Activated T-helper 17 cell treated with anti-CD3 and anti-CD28 coated beads, Interleukin-2, amount 50 U/mL, for 72 hours (primary cell): ENCODE measurements around the gene UBASH3A. TPM values are rescaled to one million over a fixed set of nuclear protein-coding genes. Genes with fewer than 3 reads are reported as not detected.

Experiments
- ATAC-seq: fragments of 150-1000 bp; cut with Tn5 transposase; replicated peaks from 2 replicates; pipeline ENCODE4 v1.10.0; 2021; ENCODE audit warnings: mild to moderate bottlenecking, moderate library complexity
- H3K27ac Mint-ChIP-seq: one replicate; pipeline ENCODE4 v1.8.0; 2022; ENCODE audit warnings: mixed read lengths
- H3K27me3 Mint-ChIP-seq: one replicate; pipeline ENCODE4 v1.8.0; 2022; ENCODE audit warnings: mixed read lengths
- H3K36me3 Mint-ChIP-seq: one replicate; pipeline ENCODE4 v1.8.0; 2022; ENCODE audit warnings: low read depth, mild to moderate bottlenecking, mixed read lengths
- H3K4me1 Mint-ChIP-seq: one replicate; pipeline ENCODE4 v1.8.0; 2022; ENCODE audit warnings: mixed read lengths
- H3K4me3 Mint-ChIP-seq: one replicate; pipeline ENCODE4 v1.8.0; 2022; ENCODE audit warnings: mild to moderate bottlenecking, mixed read lengths
- H3K9me3 Mint-ChIP-seq: one replicate; pipeline ENCODE4 v1.8.0; 2022; ENCODE audit warnings: mixed read lengths
- total RNA-seq, 2 donors: library from RNA; stranded (reverse); gene quantifications; one replicate each; pipeline ENCODE4 v1.2.3, GENCODE V29; 2022

Gene UBASH3A
- total RNA-seq, 2 donors from 2014 or later, result 28.3 to 42.1 TPM

DNA sequence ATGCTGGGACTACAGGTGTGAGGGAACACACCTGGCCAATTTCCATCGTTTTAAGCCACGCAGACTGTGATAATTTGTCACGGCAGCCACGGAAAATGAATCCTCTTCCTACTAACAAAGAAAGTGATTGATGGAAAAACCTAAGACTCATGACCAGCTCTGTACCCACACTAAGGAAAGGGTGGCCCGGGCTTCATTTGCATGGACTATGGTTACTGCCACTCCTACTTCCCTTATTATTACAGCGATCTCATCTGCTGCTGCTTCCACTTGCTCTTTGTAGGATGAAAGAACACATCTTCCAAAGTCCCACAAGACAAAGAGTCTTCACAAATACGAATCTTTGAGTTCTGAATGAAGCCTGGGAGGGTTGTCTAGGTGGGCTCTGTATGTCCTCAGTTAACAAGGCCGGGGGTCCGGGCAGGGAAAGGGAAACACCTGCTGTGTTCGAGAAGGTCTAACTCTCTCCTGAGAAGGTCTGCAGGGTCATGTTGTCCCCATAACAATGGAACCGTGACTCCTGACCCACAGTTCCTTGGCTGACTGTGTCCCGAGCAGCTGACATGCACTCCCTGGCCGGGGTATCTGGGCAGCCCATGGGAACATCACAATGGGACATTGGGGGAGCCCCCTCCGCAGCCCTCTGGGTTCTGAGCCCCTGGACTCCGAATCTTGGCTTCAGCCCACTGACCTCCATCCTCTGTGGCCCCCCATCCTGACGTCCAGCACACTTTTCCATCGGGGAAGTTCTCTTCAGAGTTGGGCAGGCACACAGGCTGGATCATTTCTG is 24.1 kb upstream of the UBASH3A start:
- peaks cover 60% of the 10 kb centered on the region for H3K36me3 Mint-ChIP-seq
- no peak overlapping the region for H3K27ac Mint-ChIP-seq
- ATAC-seq, result peak; percentile 23
- peaks cover 1% of the 10 kb centered on the region for H3K4me1 Mint-ChIP-seq
- H3K27me3 Mint-ChIP-seq, result no peaks in the 10 kb centered on the region
- peaks cover 4% of the 10 kb centered on the region for H3K9me3 Mint-ChIP-seq
- H3K4me3 Mint-ChIP-seq, result no peak overlapping the region

DNA sequence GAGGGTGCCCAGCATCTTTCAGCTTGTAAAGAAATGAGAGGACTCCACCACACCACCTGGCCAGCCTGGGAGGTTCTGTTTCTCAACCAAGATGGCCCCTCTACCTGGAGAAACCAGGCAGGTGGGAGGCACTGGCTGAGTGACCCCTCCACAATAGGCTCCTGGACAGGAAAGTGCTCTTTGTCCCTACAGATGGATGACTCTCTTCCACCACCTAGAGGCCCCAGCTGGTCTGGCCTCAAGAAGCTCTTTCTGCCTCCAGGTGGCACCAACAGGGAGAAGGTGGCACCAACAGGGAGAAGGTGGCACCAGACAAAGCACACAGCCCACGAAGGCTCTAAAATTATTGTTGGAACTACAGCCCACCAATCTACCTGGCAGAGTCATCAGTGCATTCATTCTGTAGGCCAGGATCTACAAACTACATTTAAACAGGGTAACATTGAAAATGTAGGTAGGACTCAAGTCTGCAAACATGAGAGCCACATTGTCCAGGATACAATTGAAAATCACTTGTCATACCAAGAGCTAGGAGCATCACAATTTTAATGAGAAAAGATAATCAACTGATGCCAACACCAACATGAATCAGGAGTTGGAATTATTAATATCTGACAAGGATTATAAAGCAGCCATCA is 22.2 kb upstream of the UBASH3A start:
- no peak overlapping the region for H3K4me3 Mint-ChIP-seq
- peak overlapping the region; percentile 19 for H3K27ac Mint-ChIP-seq
- no peaks in the 10 kb centered on the region for H3K4me1 Mint-ChIP-seq
- H3K36me3 Mint-ChIP-seq, result peaks cover 48% of the 10 kb centered on the region
- peak; percentile 84 for ATAC-seq
- H3K9me3 Mint-ChIP-seq, result peaks cover 4% of the 10 kb centered on the region
- no peaks in the 10 kb centered on the region for H3K27me3 Mint-ChIP-seq

DNA sequence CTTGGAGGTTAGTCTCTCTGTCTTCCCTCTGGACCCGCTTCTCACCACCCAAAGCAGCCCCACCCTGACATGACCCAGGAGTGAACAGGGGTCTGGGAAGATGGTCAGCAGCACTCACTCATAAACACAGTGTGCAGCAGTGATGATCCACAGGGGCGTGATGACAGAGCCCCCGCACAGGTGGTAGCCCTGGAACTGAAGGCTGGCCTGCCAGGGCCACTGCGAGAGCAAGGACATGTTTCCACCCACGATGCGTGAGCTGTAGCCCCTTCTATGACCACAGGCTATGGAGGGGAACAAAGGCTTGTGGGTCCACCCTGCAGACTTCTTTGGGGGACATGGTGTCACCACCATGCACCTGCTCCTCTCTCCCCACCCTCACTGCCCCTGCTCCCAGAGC is 20.8 kb upstream of the UBASH3A start:
- Mint-ChIP-seq H3K36me3 (peaks cover 48% of the 10 kb centered on the region), H3K27ac (peak overlapping the region; percentile 19), H3K4me1 (peaks cover 13% of the 10 kb centered on the region), H3K9me3 (peaks cover 4% of the 10 kb centered on the region), H3K27me3 (no peaks in the 10 kb centered on the region), H3K4me3 (no peak overlapping the region)
- ATAC-seq, result no peak

DNA sequence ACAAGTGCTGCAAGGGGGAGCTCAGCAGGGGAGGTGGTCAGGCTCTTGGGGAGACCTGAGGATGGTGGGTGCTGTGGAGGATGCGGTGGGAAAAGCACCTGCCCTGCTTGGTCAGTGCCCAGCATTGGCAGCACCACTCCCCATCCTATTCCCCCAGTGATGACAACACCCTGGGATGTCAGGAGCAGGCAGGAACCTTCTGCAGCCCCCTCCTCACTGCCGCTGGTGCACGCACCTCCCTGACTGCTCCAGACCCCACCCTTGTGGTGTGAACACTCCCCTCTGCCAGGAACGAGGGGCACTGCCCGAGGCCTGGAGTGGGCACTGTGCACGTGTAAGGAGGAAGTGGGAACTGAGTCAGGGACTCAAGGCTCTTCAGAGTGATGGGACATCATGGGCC is 20.4 kb upstream of the UBASH3A start:
- H3K4me3 Mint-ChIP-seq, result no peak overlapping the region
- peaks cover 48% of the 10 kb centered on the region for H3K36me3 Mint-ChIP-seq
- ATAC-seq, result no peak
- H3K9me3 Mint-ChIP-seq, result peaks cover 4% of the 10 kb centered on the region
- peaks cover 13% of the 10 kb centered on the region for H3K4me1 Mint-ChIP-seq
- no peak overlapping the region for H3K27ac Mint-ChIP-seq
- no peaks in the 10 kb centered on the region for H3K27me3 Mint-ChIP-seq

DNA sequence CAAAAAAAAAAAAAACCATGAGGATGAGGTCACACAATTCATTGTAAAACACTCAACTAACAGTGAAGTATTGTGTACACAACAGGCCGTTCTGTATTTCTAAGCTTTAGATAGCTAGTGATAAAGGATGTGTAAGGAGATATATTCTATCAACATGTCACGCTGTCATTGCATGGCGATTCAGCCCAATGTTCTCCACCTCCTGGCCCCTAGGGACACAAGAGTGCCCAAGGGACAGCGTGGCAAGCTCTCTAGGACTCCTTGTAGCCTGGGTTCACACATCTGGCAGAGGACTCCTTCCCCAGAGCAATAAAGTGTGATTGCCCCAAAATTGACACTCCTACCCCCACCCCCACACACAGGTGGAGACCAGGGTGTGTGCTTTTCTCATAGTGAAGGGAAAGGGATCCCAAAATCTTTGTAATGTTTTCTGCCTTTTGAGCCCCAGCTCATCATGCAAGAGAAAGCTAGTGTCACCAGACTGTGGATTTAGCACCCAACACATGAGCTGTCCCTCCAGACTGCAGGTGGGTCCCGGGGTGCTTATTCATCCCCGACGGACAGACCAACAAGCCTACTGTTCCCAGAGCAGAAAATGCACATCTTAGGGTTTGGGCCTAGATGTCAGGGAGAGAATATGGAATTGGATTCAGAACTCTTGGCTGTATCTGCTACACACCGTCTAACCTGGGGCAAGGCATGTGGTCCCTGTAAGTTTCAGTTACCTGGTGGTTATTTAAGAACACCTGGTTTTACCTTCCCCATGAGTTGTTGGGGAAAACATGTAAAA is 19.4 kb upstream of the UBASH3A start:
- Mint-ChIP-seq H3K36me3 (peaks cover 55% of the 10 kb centered on the region), H3K9me3 (peaks cover 4% of the 10 kb centered on the region), H3K4me1 (peaks cover 20% of the 10 kb centered on the region), H3K27me3 (no peaks in the 10 kb centered on the region), H3K27ac (no peak overlapping the region), H3K4me3 (no peak overlapping the region)
- no peak for ATAC-seq

DNA sequence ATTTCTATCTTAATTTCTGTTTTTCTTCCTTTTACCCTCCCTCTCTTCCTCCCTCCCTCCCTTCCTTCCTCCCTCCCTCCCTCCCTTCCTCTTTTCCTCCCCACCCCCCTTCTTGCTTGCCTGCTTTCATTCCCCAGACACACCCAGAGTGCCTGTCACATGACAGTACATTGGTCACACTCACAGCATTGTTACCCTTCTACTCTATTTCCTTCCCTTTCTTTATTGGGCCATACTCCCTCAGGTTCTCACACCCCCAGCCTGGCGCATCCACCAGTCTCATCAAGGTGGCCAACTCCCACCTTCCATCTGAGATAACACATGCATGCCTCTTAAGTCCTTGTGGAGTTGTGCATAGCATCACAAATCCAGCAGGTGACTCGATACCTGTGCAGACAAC is 18.7 kb upstream of the UBASH3A start:
- H3K27ac Mint-ChIP-seq, result no peak overlapping the region
- peaks cover 25% of the 10 kb centered on the region for H3K4me1 Mint-ChIP-seq
- no peak for ATAC-seq
- no peak overlapping the region for H3K4me3 Mint-ChIP-seq
- no peaks in the 10 kb centered on the region for H3K27me3 Mint-ChIP-seq
- peaks cover 61% of the 10 kb centered on the region for H3K36me3 Mint-ChIP-seq
- H3K9me3 Mint-ChIP-seq, result peaks cover 4% of the 10 kb centered on the region

DNA sequence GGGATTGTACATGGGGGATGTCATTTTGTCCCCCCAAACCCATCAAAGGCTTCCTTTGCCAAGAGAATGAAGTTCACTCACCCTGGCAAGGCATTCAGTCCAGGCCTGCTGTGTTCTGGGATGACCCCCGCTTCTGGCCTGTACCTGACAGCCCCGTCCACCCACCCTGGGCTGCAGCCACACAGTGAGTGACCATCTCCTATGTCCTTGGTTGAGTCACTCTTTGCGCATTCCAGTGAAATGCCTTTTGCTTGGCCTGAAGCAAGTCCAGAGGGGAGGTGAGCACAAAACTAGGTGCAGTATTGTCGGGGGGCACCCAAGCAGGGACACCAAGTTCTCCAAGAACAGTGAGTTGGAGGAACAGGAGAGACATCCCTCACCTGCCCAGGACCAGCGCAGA is 18.1 kb upstream of the UBASH3A start:
- Mint-ChIP-seq H3K4me3 (no peak overlapping the region), H3K27me3 (no peaks in the 10 kb centered on the region)

DNA sequence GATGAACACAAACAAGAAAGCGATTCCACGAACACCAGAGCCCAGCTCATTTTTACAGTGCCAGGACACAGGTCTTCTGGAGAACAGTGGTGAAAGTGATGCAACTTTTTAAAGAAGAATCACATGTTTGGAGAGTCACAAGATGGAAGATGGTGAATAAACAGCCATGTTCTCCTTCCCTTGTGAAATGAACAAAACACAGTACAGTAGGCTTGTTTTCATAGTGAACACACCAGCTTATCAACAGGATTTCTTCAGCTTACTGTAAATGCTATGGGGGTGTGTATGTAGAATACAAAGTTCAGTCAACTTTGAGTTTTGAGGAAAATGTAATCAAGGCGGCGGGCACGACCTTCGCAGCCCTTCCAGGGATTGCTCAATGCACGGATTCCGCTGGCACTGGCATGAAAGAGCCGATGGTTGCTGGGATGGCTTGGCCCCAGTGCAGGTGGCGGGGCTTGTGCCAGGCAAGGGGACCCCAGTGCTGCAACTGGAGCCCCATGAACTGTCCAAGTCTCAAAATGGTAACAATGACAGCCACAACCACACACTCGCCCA is 17.6 kb upstream of the UBASH3A start:
- Mint-ChIP-seq H3K4me1 (peaks cover 34% of the 10 kb centered on the region), H3K27me3 (no peaks in the 10 kb centered on the region), H3K4me3 (no peak overlapping the region), H3K27ac (no peak overlapping the region), H3K36me3 (peaks cover 70% of the 10 kb centered on the region), H3K9me3 (peaks cover 4% of the 10 kb centered on the region)
- no peak for ATAC-seq

More for the DNA sequence above, 18.1 kb upstream of the UBASH3A start:
- Mint-ChIP-seq H3K9me3 (peaks cover 4% of the 10 kb centered on the region), H3K36me3 (peaks cover 66% of the 10 kb centered on the region), H3K4me1 (peaks cover 29% of the 10 kb centered on the region), H3K27ac (no peak overlapping the region)
- ATAC-seq, result no peak

DNA sequence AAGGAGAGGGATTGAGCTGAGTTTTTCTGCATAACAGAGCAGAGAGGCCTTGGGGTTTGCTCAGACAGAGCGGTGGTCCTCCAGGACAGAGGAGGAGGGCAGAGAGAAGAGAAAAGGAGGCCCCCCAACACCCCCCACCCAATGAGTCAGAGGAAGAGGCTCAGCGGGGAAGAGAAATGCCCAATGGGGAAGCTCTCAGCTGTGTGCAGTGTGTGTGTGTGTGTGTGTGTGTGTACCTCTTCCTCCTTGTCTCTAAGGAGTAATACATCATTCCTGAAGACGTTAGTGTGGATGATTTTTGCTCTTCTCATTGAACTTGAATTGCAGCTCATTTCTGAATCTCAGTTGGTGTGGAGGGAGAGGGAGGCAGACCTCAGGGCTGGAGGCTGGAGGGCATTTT is 16.5 kb upstream of the UBASH3A start:
- Mint-ChIP-seq H3K4me1 (peaks cover 35% of the 10 kb centered on the region), H3K36me3 (peaks cover 69% of the 10 kb centered on the region), H3K9me3 (peaks cover 4% of the 10 kb centered on the region), H3K27me3 (no peaks in the 10 kb centered on the region), H3K4me3 (peak overlapping the region; percentile 71), H3K27ac (no peak overlapping the region)
- ATAC-seq, result no peak

DNA sequence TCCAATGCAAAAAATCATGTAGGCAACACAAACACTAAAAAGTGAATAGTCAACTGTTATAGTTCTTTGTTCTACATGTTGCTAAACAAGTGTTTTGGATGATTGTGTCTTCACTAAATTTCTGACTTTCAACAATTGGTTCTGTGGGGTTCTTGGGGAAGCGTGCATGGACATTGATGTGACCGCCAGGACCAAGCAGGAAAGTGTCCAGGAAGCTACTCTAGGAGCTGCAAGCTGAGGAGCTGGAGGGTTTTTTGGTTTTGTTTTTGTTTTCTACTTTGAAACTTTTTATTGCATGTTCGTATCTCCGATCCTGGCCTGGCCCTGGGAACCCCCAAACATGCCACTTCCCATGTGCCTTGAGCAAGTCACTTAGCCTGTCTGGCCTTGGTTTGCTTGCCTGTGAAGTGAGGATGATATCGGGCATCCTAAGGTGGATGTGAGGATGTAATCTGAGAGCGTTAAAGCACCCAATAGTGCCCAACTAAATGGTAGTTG is 15.8 kb upstream of the UBASH3A start:
- Mint-ChIP-seq H3K9me3 (no peaks in the 10 kb centered on the region), H3K4me3 (peak overlapping the region; percentile 71), H3K27me3 (no peaks in the 10 kb centered on the region), H3K4me1 (peaks cover 35% of the 10 kb centered on the region), H3K27ac (no peak overlapping the region), H3K36me3 (peaks cover 67% of the 10 kb centered on the region)
- no peak for ATAC-seq

DNA sequence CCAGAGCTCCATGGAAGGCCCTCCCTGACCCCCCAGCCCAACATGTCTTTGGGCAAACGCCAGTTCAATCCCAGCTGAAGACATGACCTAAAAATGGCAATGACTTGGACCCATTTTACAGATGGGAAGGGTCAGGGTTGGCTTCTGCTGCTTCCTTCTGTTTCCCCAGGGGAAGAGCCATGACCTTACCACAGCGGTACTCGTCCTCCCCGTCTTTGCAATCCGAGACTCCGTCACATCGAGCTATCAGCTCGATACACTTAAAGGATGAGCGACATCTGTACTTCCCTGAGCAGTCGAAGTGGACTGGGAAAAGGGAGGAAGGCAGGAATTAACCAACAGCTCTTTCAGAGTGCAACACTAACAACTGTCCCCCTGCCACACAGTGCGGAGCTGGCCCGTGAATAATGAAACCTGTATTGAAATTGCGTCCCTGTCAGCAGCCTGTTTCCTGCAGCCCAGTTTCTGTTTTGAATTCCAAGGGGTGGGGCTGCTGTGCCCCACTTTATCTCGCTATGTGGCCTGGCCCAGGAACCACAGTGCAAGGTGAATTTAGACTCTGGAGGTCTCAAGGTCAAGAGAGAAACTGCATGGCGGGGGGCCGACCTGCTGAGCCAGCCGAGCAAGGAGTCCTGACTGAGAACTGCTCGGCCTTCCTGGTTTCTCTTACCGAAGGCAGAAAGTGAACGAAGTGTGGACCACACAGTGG is 14.8 kb upstream of the UBASH3A start:
- Mint-ChIP-seq H3K9me3 (no peaks in the 10 kb centered on the region), H3K4me3 (peak overlapping the region; percentile 71), H3K27me3 (no peaks in the 10 kb centered on the region), H3K36me3 (peaks cover 74% of the 10 kb centered on the region), H3K4me1 (peaks cover 40% of the 10 kb centered on the region), H3K27ac (peak overlapping the region; percentile 62)
- peak; percentile 62 for ATAC-seq

DNA sequence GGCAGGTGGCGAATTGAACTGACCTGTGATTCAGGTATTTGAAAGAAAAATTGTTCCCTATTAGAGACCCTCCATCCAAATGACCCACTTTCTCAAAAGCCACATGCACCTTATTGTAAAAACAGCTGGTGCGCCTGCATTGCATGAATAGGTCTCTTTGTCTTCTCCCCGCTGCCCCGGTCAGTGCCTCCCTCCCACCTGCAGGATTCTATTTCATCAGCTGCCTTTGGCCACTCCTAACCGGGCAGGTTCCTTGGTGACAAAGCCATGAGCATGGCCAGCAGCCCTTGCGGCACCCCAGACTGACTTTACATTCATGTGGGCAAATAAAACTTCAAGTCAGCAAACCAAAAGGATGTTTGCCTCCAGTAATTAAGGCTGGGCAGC is 14.3 kb upstream of the UBASH3A start:
- peaks cover 40% of the 10 kb centered on the region for H3K4me1 Mint-ChIP-seq
- no peaks in the 10 kb centered on the region for H3K9me3 Mint-ChIP-seq
- ATAC-seq, result no peak
- peak overlapping the region; percentile 71 for H3K4me3 Mint-ChIP-seq
- H3K27me3 Mint-ChIP-seq, result no peaks in the 10 kb centered on the region
- peaks cover 75% of the 10 kb centered on the region for H3K36me3 Mint-ChIP-seq
- H3K27ac Mint-ChIP-seq, result peak overlapping the region; percentile 62

DNA sequence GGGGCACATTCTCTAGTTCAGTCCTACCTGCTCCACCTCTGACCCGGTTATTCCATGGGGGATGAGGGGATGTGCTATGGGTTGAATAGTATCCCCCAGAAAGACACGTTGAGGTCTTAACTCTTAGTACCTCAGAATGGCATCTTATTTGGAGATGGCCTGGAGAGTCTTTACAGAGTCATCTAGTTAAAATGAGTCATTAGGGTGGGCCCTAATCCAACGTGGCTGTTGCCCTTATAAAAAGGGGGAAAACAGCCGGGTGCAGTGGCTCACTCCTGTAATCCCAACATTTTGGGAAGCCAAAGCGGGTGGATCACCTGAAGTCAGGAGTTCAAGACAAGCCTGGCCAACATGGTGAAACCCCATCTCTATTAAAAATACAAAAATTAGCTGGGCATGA is 13.5 kb upstream of the UBASH3A start:
- Mint-ChIP-seq H3K36me3 (peaks cover 82% of the 10 kb centered on the region), H3K4me1 (peaks cover 44% of the 10 kb centered on the region), H3K4me3 (peak overlapping the region; percentile 71), H3K9me3 (no peaks in the 10 kb centered on the region), H3K27ac (no peak overlapping the region), H3K27me3 (no peaks in the 10 kb centered on the region)
- no peak for ATAC-seq

DNA sequence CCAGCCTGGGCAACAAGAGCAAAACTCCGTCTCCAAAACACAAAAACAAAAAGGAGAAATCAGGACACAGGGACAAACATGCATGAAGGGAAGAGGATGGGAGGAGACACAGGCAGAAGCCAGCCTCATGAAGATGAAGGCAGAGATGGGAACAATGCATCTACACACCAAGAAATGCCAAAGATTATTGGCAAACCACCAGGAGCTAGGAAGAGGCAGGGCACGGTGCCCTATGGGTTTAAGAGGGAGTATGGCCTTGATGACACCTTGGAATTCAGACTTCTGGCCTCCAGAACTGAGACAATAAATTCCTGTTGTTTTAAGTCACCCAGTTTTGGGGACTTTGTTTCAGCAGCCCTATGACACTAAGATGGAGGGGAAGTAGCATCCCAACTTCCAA is 13.0 kb upstream of the UBASH3A start:
- Mint-ChIP-seq H3K4me1 (peaks cover 48% of the 10 kb centered on the region), H3K36me3 (peaks cover 87% of the 10 kb centered on the region), H3K27me3 (no peaks in the 10 kb centered on the region), H3K4me3 (peak overlapping the region; percentile 71), H3K9me3 (no peaks in the 10 kb centered on the region), H3K27ac (no peak overlapping the region)
- ATAC-seq, result no peak
